ENCODE results near the gene SH3RF3.

DNA sequence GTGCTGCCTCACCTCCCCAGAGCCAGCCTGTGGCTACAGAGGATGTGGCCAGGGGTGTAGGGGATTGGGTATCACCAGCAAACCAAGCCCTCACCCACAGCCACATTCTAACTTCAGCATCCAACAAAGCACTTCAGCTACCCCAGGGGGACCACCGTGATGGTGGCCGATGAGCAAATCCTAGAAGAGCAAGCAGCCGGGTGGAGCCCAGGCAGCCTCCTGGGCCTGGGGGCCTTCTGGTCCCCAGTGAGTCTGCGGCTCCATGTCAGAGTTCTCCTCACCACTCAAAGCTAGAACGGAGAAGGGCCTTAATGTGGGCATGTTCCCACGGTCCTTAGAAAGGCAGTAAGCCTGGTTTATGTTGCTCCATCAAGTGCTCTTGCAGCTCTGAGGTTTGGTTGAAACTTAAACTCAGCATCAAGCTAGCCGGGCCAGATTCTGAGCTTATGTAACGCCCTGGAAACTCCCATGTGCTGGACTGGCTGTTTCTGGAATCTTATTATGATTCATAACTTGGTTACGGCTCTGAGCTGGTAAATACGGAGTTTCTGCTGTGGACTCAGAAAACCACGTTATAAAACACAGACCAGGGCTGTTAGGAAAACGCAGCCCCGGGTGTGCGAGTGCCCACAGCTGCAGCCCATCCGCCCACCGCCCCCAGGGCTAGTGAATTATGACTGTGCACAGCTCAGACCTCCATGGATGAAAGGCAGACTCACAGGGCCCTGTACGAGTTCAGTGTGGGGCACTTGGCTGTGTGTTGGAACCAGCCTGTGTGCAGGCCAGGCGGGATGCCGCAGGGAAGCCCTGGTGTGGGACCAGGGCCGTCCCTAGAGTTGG, 385.0 kb downstream of the SH3RF3 start:
- TF ChIP-seq, protein P1, sequence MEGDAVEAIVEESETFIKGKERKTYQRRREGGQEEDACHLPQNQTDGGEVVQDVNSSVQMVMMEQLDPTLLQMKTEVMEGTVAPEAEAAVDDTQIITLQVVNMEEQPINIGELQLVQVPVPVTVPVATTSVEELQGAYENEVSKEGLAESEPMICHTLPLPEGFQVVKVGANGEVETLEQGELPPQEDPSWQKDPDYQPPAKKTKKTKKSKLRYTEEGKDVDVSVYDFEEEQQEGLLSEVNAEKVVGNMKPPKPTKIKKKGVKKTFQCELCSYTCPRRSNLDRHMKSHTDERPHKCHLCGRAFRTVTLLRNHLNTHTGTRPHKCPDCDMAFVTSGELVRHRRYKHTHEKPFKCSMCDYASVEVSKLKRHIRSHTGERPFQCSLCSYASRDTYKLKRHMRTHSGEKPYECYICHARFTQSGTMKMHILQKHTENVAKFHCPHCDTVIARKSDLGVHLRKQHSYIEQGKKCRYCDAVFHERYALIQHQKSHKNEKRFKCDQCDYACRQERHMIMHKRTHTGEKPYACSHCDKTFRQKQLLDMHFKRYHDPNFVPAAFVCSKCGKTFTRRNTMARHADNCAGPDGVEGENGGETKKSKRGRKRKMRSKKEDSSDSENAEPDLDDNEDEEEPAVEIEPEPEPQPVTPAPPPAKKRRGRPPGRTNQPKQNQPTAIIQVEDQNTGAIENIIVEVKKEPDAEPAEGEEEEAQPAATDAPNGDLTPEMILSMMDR (IDR thresholded peaks at IDR 0.05 in 4 of 5, conservative IDR thresholded peaks at IDR 0.05 in 1 of 5): no peak
- TF ChIP-seq POLR2A (IDR thresholded peaks at IDR 0.05): no peak
